Hepatocyte (in vitro differentiated cells): ENCODE results near the gene CSH1.

Experiments
- CTCF ChIP-seq: fragments of 200-600 bp; sonication (generic); IDR thresholded peaks from 2 replicates; pipeline ENCODE4 v1.5.1; 2016; ENCODE audit warnings: antibody characterized with exemption, mild to moderate bottlenecking; ENCODE audit not compliant: poor library complexity
- EZH2 ChIP-seq: fragments of 200-600 bp; sonication (generic); IDR thresholded peaks from 2 replicates; pipeline ENCODE4 v1.6.1; 2016; ENCODE audit warnings: antibody characterized with exemption, mild to moderate bottlenecking, borderline replicate concordance
- EZH2phosphoT487 ChIP-seq: fragments of 200-600 bp; sonication (generic); IDR thresholded peaks from one replicate; pipeline ENCODE4 v1.6.1; 2018; ENCODE audit warnings: antibody characterized with exemption, mild to moderate bottlenecking, low read depth, moderate library complexity; ENCODE audit not compliant: unreplicated experiment, severe bottlenecking

- TF ChIP-seq EZH2: no peak
- TF ChIP-seq CTCF: no peak
- no peak for TF ChIP-seq EZH2phosphoT487
Observed at GRCh38 chr17:63917646-63918045, 21.3 kb upstream of the CSH1 start.
